ENCODE data around the gene CAMK1D.

The CAMK1D gene

GRCh38 chr10:12795315-12796110 is 446.2 kb downstream of the CAMK1D start:
- Histone ChIP-seq H3K9ac (no peak overlapping the region), H3K4me2 (no peak overlapping the region), H4K20me1 (ENCODE audit: insufficient read depth) (no peaks in the 10 kb centered on the region), H3K27me3 (ENCODE audit: insufficient read depth, low read depth) (no peaks in the 10 kb centered on the region), H3K4me1 (ENCODE audit: low read depth, poor library complexity, severe bottlenecking) (no peaks in the 10 kb centered on the region), H3K27ac (no peak overlapping the region), H3K36me3 (ENCODE audit: insufficient read depth) (no peaks in the 10 kb centered on the region), H2AFZ (ENCODE audit: low read depth) (no peak overlapping the region), H3K79me2 (ENCODE audit: insufficient read depth, low read depth) (no peaks in the 10 kb centered on the region), H3K4me3 (IDR thresholded peaks at IDR 0.05; ENCODE audit: insufficient read depth, low read depth, low read length) (no peak overlapping the region)
- no peak for TF ChIP-seq CTCF (conservative IDR thresholded peaks at IDR 0.05; ENCODE audit: low read depth, low read length)

- Histone ChIP-seq H3K4me2 (no peak overlapping the region), H3K27me3 (ENCODE audit: insufficient read depth, low read depth) (no peaks in the 10 kb centered on the region), H4K20me1 (ENCODE audit: insufficient read depth) (no peaks in the 10 kb centered on the region), H2AFZ (ENCODE audit: low read depth) (no peak overlapping the region), H3K4me1 (ENCODE audit: low read depth, poor library complexity, severe bottlenecking) (no peaks in the 10 kb centered on the region), H3K4me3 (IDR thresholded peaks at IDR 0.05; ENCODE audit: insufficient read depth, low read depth, low read length) (no peak overlapping the region), H3K36me3 (ENCODE audit: insufficient read depth) (no peaks in the 10 kb centered on the region), H3K9ac (no peak overlapping the region), H3K27ac (no peak overlapping the region), H3K79me2 (ENCODE audit: insufficient read depth, low read depth) (no peaks in the 10 kb centered on the region)
- TF ChIP-seq CTCF (conservative IDR thresholded peaks at IDR 0.05; ENCODE audit: low read depth, low read length): no peak
Measured at GRCh38 chr10:12796401-12797160, 447.2 kb downstream of the CAMK1D start.

- Histone ChIP-seq H3K27me3 (ENCODE audit: insufficient read depth, low read depth) (no peaks in the 10 kb centered on the region), H3K4me1 (ENCODE audit: low read depth, poor library complexity, severe bottlenecking) (no peaks in the 10 kb centered on the region), H2AFZ (ENCODE audit: low read depth) (no peak overlapping the region), H4K20me1 (ENCODE audit: insufficient read depth) (no peaks in the 10 kb centered on the region), H3K4me3 (IDR thresholded peaks at IDR 0.05; ENCODE audit: insufficient read depth, low read depth, low read length) (no peak overlapping the region), H3K79me2 (ENCODE audit: insufficient read depth, low read depth) (no peaks in the 10 kb centered on the region), H3K27ac (no peak overlapping the region), H3K4me2 (no peak overlapping the region), H3K9ac (no peak overlapping the region), H3K36me3 (ENCODE audit: insufficient read depth) (no peaks in the 10 kb centered on the region)
- no peak for TF ChIP-seq CTCF (conservative IDR thresholded peaks at IDR 0.05; ENCODE audit: low read depth, low read length)
Measured at GRCh38 chr10:12797471-12798262, 448.3 kb downstream of the CAMK1D start.

GRCh38 chr10:12799144-12799543 is 449.8 kb downstream of the CAMK1D start:
- H3K4me2 ChIP-seq: no peak overlapping the region
- no peak overlapping the region for H3K27ac ChIP-seq
- H3K4me1 ChIP-seq (ENCODE audit: low read depth, poor library complexity, severe bottlenecking): no peaks in the 10 kb centered on the region
- no peaks in the 10 kb centered on the region for H3K36me3 ChIP-seq (ENCODE audit: insufficient read depth)
- H3K9ac ChIP-seq: no peak overlapping the region
- H3K4me3 ChIP-seq (IDR thresholded peaks at IDR 0.05; ENCODE audit: insufficient read depth, low read depth, low read length): no peak overlapping the region
- H4K20me1 ChIP-seq (ENCODE audit: insufficient read depth): no peaks in the 10 kb centered on the region
- no peak for TF ChIP-seq CTCF (conservative IDR thresholded peaks at IDR 0.05; ENCODE audit: low read depth, low read length)
- no peaks in the 10 kb centered on the region for H3K79me2 ChIP-seq (ENCODE audit: insufficient read depth, low read depth)
- H3K27me3 ChIP-seq (ENCODE audit: insufficient read depth, low read depth): no peaks in the 10 kb centered on the region
- H2AFZ ChIP-seq (ENCODE audit: low read depth): no peak overlapping the region
